ENCODE results near the gene MIF4GD.

DNA sequence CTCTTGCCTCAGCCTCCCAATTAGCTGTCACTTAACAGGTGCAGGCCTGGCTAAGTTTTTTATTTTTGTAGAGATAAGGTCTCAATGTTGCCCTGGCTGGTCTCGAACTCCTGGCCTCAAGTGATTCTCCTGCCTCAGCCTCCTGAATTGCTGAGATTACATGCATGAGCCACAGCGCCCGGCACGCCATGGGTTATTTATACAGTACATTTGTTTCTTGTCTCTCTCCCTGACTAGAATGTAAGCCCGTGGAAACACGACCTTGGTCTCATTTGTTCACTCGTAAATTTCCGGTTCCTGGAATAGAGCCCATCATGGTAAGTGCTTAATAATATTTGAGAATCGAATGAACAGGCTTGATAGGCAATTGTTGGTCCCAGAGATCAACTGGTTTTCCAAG, 16.2 kb upstream of the MIF4GD start:
- TF ChIP-seq, protein P1, sequence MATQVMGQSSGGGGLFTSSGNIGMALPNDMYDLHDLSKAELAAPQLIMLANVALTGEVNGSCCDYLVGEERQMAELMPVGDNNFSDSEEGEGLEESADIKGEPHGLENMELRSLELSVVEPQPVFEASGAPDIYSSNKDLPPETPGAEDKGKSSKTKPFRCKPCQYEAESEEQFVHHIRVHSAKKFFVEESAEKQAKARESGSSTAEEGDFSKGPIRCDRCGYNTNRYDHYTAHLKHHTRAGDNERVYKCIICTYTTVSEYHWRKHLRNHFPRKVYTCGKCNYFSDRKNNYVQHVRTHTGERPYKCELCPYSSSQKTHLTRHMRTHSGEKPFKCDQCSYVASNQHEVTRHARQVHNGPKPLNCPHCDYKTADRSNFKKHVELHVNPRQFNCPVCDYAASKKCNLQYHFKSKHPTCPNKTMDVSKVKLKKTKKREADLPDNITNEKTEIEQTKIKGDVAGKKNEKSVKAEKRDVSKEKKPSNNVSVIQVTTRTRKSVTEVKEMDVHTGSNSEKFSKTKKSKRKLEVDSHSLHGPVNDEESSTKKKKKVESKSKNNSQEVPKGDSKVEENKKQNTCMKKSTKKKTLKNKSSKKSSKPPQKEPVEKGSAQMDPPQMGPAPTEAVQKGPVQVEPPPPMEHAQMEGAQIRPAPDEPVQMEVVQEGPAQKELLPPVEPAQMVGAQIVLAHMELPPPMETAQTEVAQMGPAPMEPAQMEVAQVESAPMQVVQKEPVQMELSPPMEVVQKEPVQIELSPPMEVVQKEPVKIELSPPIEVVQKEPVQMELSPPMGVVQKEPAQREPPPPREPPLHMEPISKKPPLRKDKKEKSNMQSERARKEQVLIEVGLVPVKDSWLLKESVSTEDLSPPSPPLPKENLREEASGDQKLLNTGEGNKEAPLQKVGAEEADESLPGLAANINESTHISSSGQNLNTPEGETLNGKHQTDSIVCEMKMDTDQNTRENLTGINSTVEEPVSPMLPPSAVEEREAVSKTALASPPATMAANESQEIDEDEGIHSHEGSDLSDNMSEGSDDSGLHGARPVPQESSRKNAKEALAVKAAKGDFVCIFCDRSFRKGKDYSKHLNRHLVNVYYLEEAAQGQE (IDR thresholded peaks at IDR 0.05; ENCODE audit: insufficient read depth in 1 of 2, low read depth in 2 of 2, low read length in 2 of 2), result no peak
- TF ChIP-seq POLR2AphosphoS5 (IDR thresholded peaks at IDR 0.05; ENCODE audit: low read depth, low read length) (no peak), TAF1 (IDR thresholded peaks at IDR 0.05; ENCODE audit: borderline replicate concordance, insufficient read depth, low read length) (no peak), SIN3A (IDR thresholded peaks at IDR 0.05; ENCODE audit: borderline replicate concordance, insufficient read depth, low read length) (no peak), FOXP2 (optimal IDR thresholded peaks at IDR 0.05; ENCODE audit: borderline replicate concordance, extremely low read depth, extremely low read length, insufficient read depth) (no peak)

All from PFSK-1 (cell line).